ENCODE measurements around the gene MYOM3. TPM values are rescaled to one million over a fixed set of nuclear protein-coding genes. Genes with fewer than 3 reads are reported as not detected.

MYOM3 gene
- polyA plus RNA-seq, 1 donor from 2014 or later: not detected

DNA sequence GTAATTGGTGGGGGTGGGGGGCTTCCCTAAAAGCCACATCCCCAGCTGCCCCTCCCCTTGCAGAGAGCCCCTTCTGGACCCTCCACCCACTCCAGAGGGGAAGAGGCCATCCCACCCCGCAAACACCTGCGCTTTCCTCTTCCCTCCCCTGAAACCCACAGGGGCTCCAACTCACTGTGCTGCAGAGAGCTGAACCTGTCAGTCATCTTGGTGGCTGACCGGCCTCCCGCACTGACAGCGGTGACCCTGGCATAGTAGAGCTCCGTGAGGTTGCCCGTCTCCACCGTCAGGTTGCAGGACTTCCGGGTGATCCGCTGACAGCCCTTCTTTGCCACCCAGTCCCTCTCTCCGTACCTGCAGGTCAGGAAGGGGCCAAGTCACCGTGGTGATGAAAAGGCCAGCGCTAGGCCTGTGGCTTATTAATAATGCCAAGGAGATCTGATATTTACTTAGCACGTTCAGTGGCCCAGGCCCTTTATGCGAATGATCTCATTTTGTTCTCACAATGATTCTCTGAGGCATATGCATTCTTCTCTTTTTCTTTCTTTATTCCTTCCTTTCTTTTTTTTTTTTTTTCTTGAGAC lies 25.1 kb upstream of the MYOM3 start:
- Histone ChIP-seq H3F3A (ENCODE audit: insufficient read depth, low read length, poor library complexity, severe bottlenecking) (no peaks in the 10 kb centered on the region), H3K36me3 (ENCODE audit: insufficient read depth, low read length) (no peaks in the 10 kb centered on the region), H3K4me2 (ENCODE audit: low read length) (no peak overlapping the region), H3K4me3 (ENCODE audit: low read length) (no peak overlapping the region), H4K20me1 (ENCODE audit: insufficient read depth) (no peaks in the 10 kb centered on the region), H3K9ac (ENCODE audit: low read length) (no peak overlapping the region), H3K9me3 (ENCODE audit: low read length) (no peaks in the 10 kb centered on the region), H3K9me2 (ENCODE audit: insufficient read depth, low read length) (no peaks in the 10 kb centered on the region), H3K79me2 (replicated peaks; ENCODE audit: insufficient read depth, low read length) (no peaks in the 10 kb centered on the region), H3K27ac (ENCODE audit: low read length) (no peak overlapping the region), H2AFZ (ENCODE audit: low read depth, low read length) (no peak overlapping the region), H3K27me3 (ENCODE audit: insufficient read depth, low read depth, low read length) (no peaks in the 10 kb centered on the region)
- TF ChIP-seq MXI1 (conservative IDR thresholded peaks at IDR 0.05; ENCODE audit: poor library complexity, severe bottlenecking) (no peak), EZH2 (IDR thresholded peaks at IDR 0.05; ENCODE audit: borderline replicate concordance, insufficient read depth, low read length, poor library complexity, severe bottlenecking) (no peak), RAD21 (conservative IDR thresholded peaks at IDR 0.05) (no peak), SMC3 (conservative IDR thresholded peaks at IDR 0.05; ENCODE audit: poor library complexity) (no peak), TAF1 (IDR thresholded peaks at IDR 0.05; ENCODE audit: low read depth) (no peak), EP300 (conservative IDR thresholded peaks at IDR 0.05; ENCODE audit: poor library complexity, severe bottlenecking) (no peak), POLR2AphosphoS5 (IDR thresholded peaks at IDR 0.05) (no peak)
- TF ChIP-seq, protein P1, sequence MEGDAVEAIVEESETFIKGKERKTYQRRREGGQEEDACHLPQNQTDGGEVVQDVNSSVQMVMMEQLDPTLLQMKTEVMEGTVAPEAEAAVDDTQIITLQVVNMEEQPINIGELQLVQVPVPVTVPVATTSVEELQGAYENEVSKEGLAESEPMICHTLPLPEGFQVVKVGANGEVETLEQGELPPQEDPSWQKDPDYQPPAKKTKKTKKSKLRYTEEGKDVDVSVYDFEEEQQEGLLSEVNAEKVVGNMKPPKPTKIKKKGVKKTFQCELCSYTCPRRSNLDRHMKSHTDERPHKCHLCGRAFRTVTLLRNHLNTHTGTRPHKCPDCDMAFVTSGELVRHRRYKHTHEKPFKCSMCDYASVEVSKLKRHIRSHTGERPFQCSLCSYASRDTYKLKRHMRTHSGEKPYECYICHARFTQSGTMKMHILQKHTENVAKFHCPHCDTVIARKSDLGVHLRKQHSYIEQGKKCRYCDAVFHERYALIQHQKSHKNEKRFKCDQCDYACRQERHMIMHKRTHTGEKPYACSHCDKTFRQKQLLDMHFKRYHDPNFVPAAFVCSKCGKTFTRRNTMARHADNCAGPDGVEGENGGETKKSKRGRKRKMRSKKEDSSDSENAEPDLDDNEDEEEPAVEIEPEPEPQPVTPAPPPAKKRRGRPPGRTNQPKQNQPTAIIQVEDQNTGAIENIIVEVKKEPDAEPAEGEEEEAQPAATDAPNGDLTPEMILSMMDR (IDR thresholded peaks at IDR 0.05; ENCODE audit: poor library complexity, severe bottlenecking): no peak
- TF ChIP-seq, protein P2, sequence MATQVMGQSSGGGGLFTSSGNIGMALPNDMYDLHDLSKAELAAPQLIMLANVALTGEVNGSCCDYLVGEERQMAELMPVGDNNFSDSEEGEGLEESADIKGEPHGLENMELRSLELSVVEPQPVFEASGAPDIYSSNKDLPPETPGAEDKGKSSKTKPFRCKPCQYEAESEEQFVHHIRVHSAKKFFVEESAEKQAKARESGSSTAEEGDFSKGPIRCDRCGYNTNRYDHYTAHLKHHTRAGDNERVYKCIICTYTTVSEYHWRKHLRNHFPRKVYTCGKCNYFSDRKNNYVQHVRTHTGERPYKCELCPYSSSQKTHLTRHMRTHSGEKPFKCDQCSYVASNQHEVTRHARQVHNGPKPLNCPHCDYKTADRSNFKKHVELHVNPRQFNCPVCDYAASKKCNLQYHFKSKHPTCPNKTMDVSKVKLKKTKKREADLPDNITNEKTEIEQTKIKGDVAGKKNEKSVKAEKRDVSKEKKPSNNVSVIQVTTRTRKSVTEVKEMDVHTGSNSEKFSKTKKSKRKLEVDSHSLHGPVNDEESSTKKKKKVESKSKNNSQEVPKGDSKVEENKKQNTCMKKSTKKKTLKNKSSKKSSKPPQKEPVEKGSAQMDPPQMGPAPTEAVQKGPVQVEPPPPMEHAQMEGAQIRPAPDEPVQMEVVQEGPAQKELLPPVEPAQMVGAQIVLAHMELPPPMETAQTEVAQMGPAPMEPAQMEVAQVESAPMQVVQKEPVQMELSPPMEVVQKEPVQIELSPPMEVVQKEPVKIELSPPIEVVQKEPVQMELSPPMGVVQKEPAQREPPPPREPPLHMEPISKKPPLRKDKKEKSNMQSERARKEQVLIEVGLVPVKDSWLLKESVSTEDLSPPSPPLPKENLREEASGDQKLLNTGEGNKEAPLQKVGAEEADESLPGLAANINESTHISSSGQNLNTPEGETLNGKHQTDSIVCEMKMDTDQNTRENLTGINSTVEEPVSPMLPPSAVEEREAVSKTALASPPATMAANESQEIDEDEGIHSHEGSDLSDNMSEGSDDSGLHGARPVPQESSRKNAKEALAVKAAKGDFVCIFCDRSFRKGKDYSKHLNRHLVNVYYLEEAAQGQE (IDR thresholded peaks at IDR 0.05; ENCODE audit: borderline replicate concordance): no peak

DNA sequence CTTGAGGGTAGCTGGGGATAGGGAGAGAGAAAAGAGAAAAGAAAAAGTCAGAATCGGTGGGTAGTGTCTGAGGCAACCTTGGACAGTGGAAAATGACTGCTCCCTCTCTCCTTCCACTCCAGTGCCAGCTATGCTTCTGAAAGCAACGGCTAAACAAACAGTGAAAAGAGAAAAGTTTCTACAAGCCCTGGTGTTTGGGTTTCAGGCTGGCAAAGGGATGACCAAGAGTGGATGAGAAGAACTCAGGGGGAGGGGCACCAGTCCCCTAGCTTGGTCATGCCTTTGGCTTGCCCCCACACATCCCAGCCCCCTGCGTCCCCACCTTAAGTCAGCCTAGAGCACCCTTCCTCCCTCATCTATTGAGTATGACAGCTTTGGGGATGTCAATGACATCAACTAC lies 22.4 kb upstream of the MYOM3 start:
- Histone ChIP-seq H3K27me3 (ENCODE audit: insufficient read depth, low read depth, low read length) (no peaks in the 10 kb centered on the region), H2AFZ (ENCODE audit: low read depth, low read length) (no peak overlapping the region), H3K4me3 (ENCODE audit: low read length) (no peak overlapping the region), H3F3A (ENCODE audit: insufficient read depth, low read length, poor library complexity, severe bottlenecking) (no peaks in the 10 kb centered on the region), H4K20me1 (ENCODE audit: insufficient read depth) (no peaks in the 10 kb centered on the region), H3K27ac (ENCODE audit: low read length) (no peak overlapping the region), H3K9me2 (ENCODE audit: insufficient read depth, low read length) (no peaks in the 10 kb centered on the region), H3K79me2 (replicated peaks; ENCODE audit: insufficient read depth, low read length) (no peaks in the 10 kb centered on the region), H3K4me2 (ENCODE audit: low read length) (no peak overlapping the region), H3K9me3 (ENCODE audit: low read length) (no peaks in the 10 kb centered on the region), H3K9ac (ENCODE audit: low read length) (no peak overlapping the region), H3K36me3 (ENCODE audit: insufficient read depth, low read length) (no peaks in the 10 kb centered on the region)
- TF ChIP-seq, protein P2 (IDR thresholded peaks at IDR 0.05; ENCODE audit: borderline replicate concordance): no peak
- TF ChIP-seq EP300 (conservative IDR thresholded peaks at IDR 0.05; ENCODE audit: poor library complexity, severe bottlenecking): no peak
- TF ChIP-seq, protein P1 (IDR thresholded peaks at IDR 0.05; ENCODE audit: poor library complexity, severe bottlenecking): no peak
- TF ChIP-seq EZH2 (IDR thresholded peaks at IDR 0.05; ENCODE audit: borderline replicate concordance, insufficient read depth, low read length, poor library complexity, severe bottlenecking): no peak
- TF ChIP-seq POLR2AphosphoS5 (IDR thresholded peaks at IDR 0.05): no peak
- TF ChIP-seq MXI1 (conservative IDR thresholded peaks at IDR 0.05; ENCODE audit: poor library complexity, severe bottlenecking): no peak
- TF ChIP-seq RAD21 (conservative IDR thresholded peaks at IDR 0.05): no peak
- no peak for TF ChIP-seq TAF1 (IDR thresholded peaks at IDR 0.05; ENCODE audit: low read depth)
- TF ChIP-seq SMC3 (conservative IDR thresholded peaks at IDR 0.05; ENCODE audit: poor library complexity): no peak

Data from neural cell (in vitro differentiated cells).